Body of pancreas (tissue), 4 donors: ENCODE results near the gene LVRN. TPM values are rescaled to one million over a fixed set of nuclear protein-coding genes. Genes with fewer than 3 reads are reported as not detected.

ENCODE experiments used
- ATAC-seq: fragments of 150-250 bp; one replicate; pipeline ENCODE4 v1.9.1; 2016
- DNase-seq, 4 donors: peaks; one replicate each; pipeline ENCODE4 v3.0.0-alpha.2; 2019
- H3K27ac ChIP-seq, 4 donors: fragments of 200-600 bp; sonication (generic); 1 replicate in 3 of 4; 2 replicates in 1 of 4; pipeline versions ENCODE4 v1.5.1 to v1.6.1; 2016 to 2019; ENCODE audit warnings: mild to moderate bottlenecking in 1 of 4, mixed read lengths in 1 of 4, moderate library complexity in 1 of 4
- H3K27me3 ChIP-seq, 2 donors: fragments of 200-600 bp; sonication (generic); one replicate each; pipeline ENCODE4 v1.6.0; 2016; ENCODE audit warnings: mild to moderate bottlenecking in 1 of 2
- H3K36me3 ChIP-seq, 2 donors: fragments of 200-600 bp; sonication (generic); replicated peaks in 1 of 2; 2 replicates each; pipeline ENCODE4 v1.5.1; 2016; ENCODE audit warnings: low read depth in 2 of 2; ENCODE audit not compliant: insufficient read depth in 1 of 2
- H3K4me1 ChIP-seq: fragments of 200-600 bp; sonication (generic); one replicate; pipeline ENCODE4 v1.6.0; 2016
- H3K4me3 ChIP-seq, 2 donors: fragments of 200-600 bp; sonication (generic); 1 replicate in 1 of 2; 2 replicates in 1 of 2; pipeline ENCODE4 v1.5.1; 2016 to 2019
- H3K9me3 ChIP-seq, 3 donors: fragments of 200-600 bp; sonication (generic); 1 replicate in 2 of 3; 2 replicates in 1 of 3; pipeline ENCODE4 v1.5.1; 2016
- POLR2A ChIP-seq, 3 donors: fragments of 450-650 bp; IDR thresholded peaks; one replicate each; pipeline ENCODE4 v1.6.1; 2016; ENCODE audit warnings: antibody characterized with exemption in 3 of 3, mild to moderate bottlenecking in 2 of 3
- WGBS, 2 donors: methylation state at CpG; one replicate each; pipeline ENCODE4 v1.1.5; 2017; 5-methylcytosine and 5-hydroxymethylcytosine counted together
- intact Hi-C: fragments of 100-400 bp; cut with DNase I; formaldehyde crosslinking; loops from one replicate; pipeline ENCODE4 v1.15.1; 2023
- total RNA-seq, 2 donors: library from RNA; depleted of rRNA; stranded (reverse); fragments of >200 nt; gene quantifications; one replicate each; pipeline ENCODE4 v1.1.0, GENCODE V29; 2016
- TF ChIP-seq, protein P1 (sequence below), 7 experiments: fragments of 450-650 bp in 4 of 7; fragments of 200-600 bp in 3 of 7; sonication (generic) in 3 of 7; IDR thresholded peaks; one replicate each; pipeline ENCODE4 v1.5.1; 2016 to 2019; ENCODE audit warnings: antibody characterized with exemption in 7 of 7

LVRN gene
- total RNA-seq, 2 donors from 2014 or later = 0.52 to 2.0 TPM

DNA sequence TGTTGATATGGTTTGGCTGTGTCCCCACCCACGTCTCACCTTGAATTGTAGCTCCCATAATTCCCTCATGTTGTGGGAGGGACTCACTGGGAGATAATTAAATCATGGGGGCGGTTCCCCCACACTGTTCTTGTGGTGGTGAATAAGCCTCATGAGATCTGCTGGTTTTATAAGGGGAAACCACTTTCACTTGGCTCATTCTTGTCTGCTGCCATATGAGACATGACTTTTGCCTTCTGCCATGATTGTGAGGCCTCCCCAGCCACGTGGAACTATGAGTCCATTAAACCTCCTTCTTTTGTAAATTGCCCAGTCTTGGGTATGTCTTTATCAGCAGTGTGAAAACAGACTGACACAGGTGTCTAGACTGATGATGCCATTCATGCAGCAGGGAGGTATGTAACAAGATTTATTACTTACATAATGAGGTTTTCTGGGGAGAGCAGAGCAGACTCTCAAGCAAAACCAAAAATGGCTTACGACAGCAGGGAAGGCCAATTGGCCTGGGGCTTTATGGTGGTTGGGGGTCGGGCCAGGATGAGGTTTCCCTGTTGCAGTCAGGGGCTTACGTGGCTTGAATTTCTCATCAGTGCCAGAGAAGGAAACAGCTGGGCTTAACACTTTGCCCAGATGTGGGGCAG is 113.0 kb downstream of the LVRN start:
- H3K36me3 ChIP-seq = no peaks in the 10 kb centered on the region
- TF ChIP-seq, protein P1, sequence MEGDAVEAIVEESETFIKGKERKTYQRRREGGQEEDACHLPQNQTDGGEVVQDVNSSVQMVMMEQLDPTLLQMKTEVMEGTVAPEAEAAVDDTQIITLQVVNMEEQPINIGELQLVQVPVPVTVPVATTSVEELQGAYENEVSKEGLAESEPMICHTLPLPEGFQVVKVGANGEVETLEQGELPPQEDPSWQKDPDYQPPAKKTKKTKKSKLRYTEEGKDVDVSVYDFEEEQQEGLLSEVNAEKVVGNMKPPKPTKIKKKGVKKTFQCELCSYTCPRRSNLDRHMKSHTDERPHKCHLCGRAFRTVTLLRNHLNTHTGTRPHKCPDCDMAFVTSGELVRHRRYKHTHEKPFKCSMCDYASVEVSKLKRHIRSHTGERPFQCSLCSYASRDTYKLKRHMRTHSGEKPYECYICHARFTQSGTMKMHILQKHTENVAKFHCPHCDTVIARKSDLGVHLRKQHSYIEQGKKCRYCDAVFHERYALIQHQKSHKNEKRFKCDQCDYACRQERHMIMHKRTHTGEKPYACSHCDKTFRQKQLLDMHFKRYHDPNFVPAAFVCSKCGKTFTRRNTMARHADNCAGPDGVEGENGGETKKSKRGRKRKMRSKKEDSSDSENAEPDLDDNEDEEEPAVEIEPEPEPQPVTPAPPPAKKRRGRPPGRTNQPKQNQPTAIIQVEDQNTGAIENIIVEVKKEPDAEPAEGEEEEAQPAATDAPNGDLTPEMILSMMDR (IDR thresholded peaks at IDR 0.05) = no peak
- no peak for TF ChIP-seq POLR2A (IDR thresholded peaks at IDR 0.05)
- ATAC-seq (no peak), DNase-seq (no peak)
- H3K27ac ChIP-seq = no peak overlapping the region
- H3K27me3 ChIP-seq = no peaks in the 10 kb centered on the region
- H3K4me3 ChIP-seq = no peak overlapping the region
- WGBS, 2 donors = 52 to 73% methylated on average over 6 of the region's 6 CpGs
- H3K4me1 ChIP-seq = no peaks in the 10 kb centered on the region
- H3K9me3 ChIP-seq = no peaks in the 10 kb centered on the region
- intact Hi-C loops = no loop called here

DNA sequence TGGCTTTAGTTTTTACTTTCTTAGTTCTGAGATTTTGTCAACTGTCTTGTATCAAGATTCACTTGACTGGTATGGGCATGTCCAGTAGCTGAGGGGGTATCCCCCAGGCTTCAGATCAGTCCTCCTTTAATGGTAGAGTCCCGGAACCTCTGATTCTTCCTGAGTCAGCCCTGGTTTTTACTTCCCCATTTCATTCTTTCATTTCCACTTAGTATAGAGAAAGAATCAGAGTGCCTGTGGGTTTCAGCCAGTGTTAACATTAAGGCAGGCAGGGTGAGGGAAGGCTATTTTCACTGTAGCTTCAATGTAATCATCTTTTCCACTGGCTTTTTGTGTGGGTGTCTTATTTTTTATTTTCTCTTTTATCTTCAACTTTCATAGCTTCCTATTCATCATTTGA is 114.2 kb downstream of the LVRN start:
- Histone ChIP-seq H3K4me3 (no peak overlapping the region), H3K27me3 (no peaks in the 10 kb centered on the region), H3K36me3 (no peaks in the 10 kb centered on the region), H3K27ac (no peak overlapping the region), H3K4me1 (no peaks in the 10 kb centered on the region), H3K9me3 (no peaks in the 10 kb centered on the region)
- no peak for ATAC-seq
- TF ChIP-seq, protein P1 (IDR thresholded peaks at IDR 0.05) = no peak
- no peak for TF ChIP-seq POLR2A (IDR thresholded peaks at IDR 0.05)
- WGBS, 2 donors = 67 to 86% methylated on average over 1 of the region's 1 CpG
- no peak for DNase-seq
- intact Hi-C loops = no loop called here

Other genes starting within 250 kb of the LVRN start
- gene CDO1, start 145.8 kb upstream of the LVRN start, total RNA-seq = 10 to 100 TPM in 1 of 2 donors, 1 to 10 TPM in 1; 7.3 to 92.3 TPM
- gene ATG12, start 120.9 kb upstream of the LVRN start, total RNA-seq = 10 to 100 TPM; 28.3 to 47.5 TPM
- 10 to 100 TPM; 47.8 to 87.9 TPM for gene AP3S1, start 120.5 kb upstream of the LVRN start, total RNA-seq
- not detected for gene ARL14EPL, start 70.0 kb downstream of the LVRN start, total RNA-seq
- 10 to 100 TPM; 26.5 to 27.0 TPM for gene COMMD10, start 122.5 kb downstream of the LVRN start, total RNA-seq